GM21786 (cell line): ENCODE results near the gene SRGAP1.
"Not testable (repeated sequence)": the region's sequence is repeated elsewhere in the genome, so short reads cannot be mapped to it uniquely, and the experiment has no call there.

Source experiments
- ATAC-seq: cut with Tn5 transposase; IDR thresholded peaks from one replicate; pipeline ENCODE4 v1.9.1; 2021; ENCODE audit not compliant: unreplicated experiment

Gene SRGAP1

GRCh38 chr12:64103825-64104740, 259.6 kb downstream of the SRGAP1 start:
- no peak for ATAC-seq

- no peak for ATAC-seq
Observed at GRCh38 chr12:64105026-64105425, 260.5 kb downstream of the SRGAP1 start.

GRCh38 chr12:64107776-64108175, 263.3 kb downstream of the SRGAP1 start:
- no peak for ATAC-seq

GRCh38 chr12:64109706-64110105, 265.2 kb downstream of the SRGAP1 start:
- no peak for ATAC-seq

GRCh38 chr12:64110864-64111263, 266.4 kb downstream of the SRGAP1 start:
- ATAC-seq, result no peak

- no peak for ATAC-seq
Observed at GRCh38 chr12:64116969-64117368, 272.5 kb downstream of the SRGAP1 start.

DNA sequence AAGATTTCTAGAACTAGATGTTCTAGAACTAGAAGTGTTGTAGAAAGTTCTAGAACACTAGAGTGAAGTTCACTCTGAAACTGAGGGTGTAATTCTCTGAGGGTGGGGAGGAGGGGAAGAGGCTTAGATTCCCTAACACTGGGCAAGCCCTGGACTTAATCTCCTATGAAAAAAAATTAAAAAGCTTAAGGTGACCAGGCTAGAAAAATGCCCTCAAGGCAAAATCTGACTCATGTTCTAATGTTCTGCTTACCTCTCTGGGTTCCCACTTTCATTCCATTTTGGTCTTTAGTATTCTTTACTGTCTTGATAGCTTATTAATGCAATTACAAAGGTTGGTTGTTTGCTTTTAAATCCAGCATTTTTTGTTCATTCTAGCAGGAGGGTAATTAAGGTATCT, 276.1 kb downstream of the SRGAP1 start:
- ATAC-seq, result no peak

DNA sequence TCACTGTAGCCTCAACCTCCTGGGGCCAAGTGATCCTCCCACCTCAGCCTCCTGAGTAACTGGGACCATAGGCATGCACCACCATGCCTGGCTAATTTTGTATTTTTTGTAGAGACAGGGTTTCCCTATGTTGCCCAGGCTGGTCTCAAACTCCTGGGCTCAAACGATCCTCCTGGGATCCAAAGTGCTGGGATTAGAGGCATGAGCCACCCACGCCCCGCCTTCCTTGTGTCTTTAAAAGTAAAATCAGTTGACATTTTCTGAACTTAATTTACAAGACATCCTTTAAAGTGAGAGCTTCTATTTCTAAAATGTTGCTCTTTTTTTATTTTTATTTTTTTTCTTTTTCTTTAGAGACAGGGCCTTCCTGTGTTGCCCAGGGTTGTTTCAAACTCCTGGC, 276.6 kb downstream of the SRGAP1 start:
- not testable (repeated sequence) for ATAC-seq

GRCh38 chr12:64122154-64122553, 277.7 kb downstream of the SRGAP1 start:
- ATAC-seq, result no peak

DNA sequence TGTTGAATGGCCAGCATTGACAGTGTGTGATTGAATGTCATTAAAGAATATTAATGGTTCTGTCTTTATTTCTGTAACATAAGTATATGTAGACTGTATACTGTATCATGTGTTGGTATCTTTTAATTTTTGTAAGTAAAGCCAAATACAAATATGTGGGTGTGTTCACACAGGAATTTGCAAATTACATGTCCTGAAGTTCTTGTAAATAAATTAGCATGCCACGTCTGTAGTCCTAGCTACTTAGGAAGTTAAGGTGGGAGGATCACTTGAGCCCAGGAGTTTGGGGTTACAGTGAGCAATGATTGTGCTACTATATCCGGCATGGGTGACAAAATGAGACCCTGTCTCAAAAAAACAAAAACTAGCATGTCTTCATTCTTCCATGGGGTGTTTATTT, 278.5 kb downstream of the SRGAP1 start:
- no peak for ATAC-seq

DNA sequence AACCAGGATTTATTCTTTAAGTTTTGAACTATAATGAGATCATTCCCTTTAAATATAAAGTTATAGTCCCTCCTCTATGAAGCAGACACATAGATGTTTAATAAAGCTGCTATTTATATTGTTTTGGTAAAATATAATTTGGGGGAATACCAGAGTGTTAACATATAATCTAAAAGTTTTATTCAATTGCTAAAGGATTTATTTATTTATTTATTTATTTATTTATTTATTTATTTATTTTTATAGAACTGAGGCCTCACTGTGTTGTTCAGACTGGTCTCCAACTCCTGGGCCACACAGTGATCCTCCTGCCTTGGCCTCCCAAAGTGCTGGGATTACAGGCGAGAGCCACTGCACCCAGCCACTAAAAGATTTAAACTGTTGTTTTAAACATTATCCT, 278.9 kb downstream of the SRGAP1 start:
- no peak for ATAC-seq

GRCh38 chr12:64124511-64125197, 280.2 kb downstream of the SRGAP1 start:
- no peak for ATAC-seq

DNA sequence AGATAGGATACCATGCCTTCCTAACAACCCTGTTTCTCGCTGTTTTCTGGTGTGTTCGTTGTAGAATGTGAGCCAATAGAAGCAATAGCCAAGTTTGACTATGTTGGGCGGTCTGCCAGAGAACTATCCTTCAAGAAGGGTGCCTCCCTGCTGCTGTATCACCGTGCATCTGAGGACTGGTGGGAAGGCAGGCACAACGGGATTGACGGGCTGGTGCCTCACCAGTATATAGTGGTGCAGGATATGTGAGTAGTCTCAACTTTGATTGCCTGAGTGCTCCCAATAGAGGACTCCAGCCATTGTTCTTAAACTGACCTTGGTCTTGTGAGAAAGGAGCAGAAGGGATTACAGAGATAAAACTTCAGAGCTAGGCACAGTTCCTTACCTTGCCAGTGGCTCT, 281.4 kb downstream of the SRGAP1 start:
- ATAC-seq, result no peak

- ATAC-seq, result no peak
Observed at GRCh38 chr12:64127811-64128210, 283.3 kb downstream of the SRGAP1 start.

DNA sequence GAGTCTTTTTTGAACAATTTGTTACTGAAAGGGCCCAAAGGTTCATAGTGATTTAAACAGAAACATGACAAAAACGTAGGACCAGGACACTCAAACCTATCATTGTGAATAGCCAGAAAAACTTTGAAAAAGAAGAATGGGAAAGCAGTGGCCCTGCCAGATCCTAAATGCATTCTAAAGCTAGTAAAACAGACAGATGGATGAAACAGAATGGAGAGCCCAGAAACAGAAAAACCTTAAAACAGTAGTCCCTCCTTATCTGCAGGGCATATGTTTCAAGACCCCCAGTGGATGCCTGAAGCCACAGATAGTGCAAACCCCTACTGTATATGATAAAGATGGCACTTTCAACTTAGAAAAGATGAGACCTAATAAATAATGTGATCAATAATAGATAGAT, 283.9 kb downstream of the SRGAP1 start:
- no peak for ATAC-seq

DNA sequence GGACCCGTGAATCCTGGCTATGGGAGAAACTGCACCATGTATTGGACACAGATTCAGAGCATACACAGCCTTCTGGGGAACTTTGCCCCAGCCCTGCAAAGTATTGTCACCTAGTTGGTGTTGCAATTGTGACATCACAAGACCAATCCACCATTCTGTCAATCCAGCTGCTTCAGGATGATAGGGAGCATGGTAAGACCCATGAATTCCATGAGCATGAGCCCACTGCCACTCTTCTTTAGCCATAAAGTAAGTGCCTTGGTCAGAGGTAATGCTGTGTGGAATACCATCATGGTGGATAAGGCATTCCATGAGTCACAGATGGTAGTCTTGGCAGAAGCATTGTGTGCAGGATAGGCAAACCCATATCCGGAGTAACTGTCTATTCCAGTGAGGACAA, 286.0 kb downstream of the SRGAP1 start:
- not testable (repeated sequence) for ATAC-seq

DNA sequence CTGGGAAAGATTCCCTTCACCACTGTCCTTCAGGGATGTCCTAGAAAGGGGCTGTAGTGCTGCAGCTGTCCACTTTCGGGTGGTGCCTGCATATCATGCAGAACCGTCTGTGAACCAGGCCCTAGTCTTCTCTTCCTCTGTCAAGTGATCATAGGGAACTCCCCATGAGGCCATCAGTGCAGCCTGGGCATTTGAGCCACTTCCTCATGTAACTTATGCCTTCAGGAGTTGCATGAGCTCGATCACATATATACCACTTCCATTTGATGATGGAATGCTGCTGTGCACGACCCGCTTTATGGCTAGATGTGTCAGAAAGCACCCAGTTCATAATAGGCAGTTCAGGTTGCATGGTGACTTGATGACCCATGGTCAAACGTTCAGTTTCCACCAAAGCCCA, 287.0 kb downstream of the SRGAP1 start:
- ATAC-seq, result not testable (repeated sequence)

DNA sequence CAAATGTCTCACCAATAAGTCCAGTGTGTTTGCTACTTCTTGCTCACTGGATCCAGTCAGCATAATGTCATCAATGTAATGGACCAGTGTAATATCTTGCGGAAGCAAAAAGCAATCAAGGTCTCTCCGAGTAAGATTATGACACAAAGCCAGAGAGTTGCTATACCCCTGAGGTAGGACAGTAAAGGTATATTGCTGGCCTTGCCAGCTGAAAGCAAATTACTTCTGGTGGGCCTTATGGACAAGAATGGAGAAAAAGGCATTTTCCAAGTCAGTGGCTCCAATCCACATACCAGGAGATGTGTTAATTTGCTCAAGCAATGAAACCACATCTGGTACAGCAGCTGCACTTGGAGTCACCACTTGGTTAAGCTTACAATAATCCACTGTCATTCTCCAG, 288.2 kb downstream of the SRGAP1 start:
- ATAC-seq, result not testable (repeated sequence)

DNA sequence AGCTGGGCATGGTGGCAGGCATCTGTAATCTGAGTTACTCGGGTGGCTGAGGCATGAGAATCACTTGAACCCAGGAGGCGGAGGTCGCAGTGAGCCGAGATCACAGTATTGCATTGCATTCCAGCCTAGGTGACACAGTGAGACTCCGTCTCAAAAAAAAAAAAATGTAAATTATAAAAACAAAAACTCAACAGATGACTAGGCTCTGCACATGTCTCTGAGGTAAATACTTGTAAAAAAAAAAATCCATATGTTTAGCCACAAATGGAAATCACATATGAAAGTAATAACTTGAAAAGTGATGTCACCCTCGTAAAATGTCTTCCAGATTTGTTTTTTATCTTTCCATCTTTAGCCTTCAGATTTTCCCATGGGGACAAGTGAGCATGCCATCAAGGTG, 292.6 kb downstream of the SRGAP1 start:
- no peak for ATAC-seq

- no peak for ATAC-seq
Observed at GRCh38 chr12:64139021-64139420, 294.5 kb downstream of the SRGAP1 start.

GRCh38 chr12:64142382-64142781, 297.9 kb downstream of the SRGAP1 start:
- no peak for ATAC-seq

- ATAC-seq, result no peak
Observed at GRCh38 chr12:64142784-64143183, 298.3 kb downstream of the SRGAP1 start.
